ENCODE measurements around the gene GALNT9. TPM values are rescaled to one million over a fixed set of nuclear protein-coding genes. Genes with fewer than 3 reads are reported as not detected.
A peak's percentile ranks its signal among the peaks of the same experiment; 100 is the strongest.

Gene GALNT9
- total and polyA plus RNA-seq, 2 donors (not counting 1 experiment from before 2014, with no cell fraction given): 0.71 to 2.4 TPM

- DNase-seq: no peak
- 60% methylated on average over 10 of the region's 16 CpGs for WGBS (ENCODE audit: insufficient coverage)
Observed at GRCh38 chr12:132185705-132186104, 143.7 kb downstream of the GALNT9 start.

More at GRCh38 chr12:132185705-132186104, 143.7 kb downstream of the GALNT9 start:
- Histone ChIP-seq H3K27ac (ENCODE audit: low read length in 2 of 2) (no peak overlapping the region), H4K20me1 (ENCODE audit: control insufficient read depth, insufficient read depth, low read length, poor library complexity, severe bottlenecking) (no peaks in the 10 kb centered on the region), H3K4me3 (ENCODE audit: control extremely low read depth in 1 of 5, extremely low read depth in 1 of 5, insufficient read depth in 1 of 5, low read depth in 2 of 5, low read length in 4 of 5) (peak overlapping the region in 1 of 5 experiments; percentile 1), H3K4me1 (ENCODE audit: control insufficient read depth in 2 of 2, insufficient read depth in 2 of 2, low read length in 2 of 2) (peaks cover 27 to 36% of the 10 kb centered on the region in 2 donors), H3K27me3 (replicated peaks in 1 of 4; ENCODE audit: control extremely low read depth in 1 of 4, control insufficient read depth in 3 of 4, insufficient read depth in 4 of 4, low read length in 3 of 4) (no peaks in the 10 kb centered on the region), H3K4me2 (replicated peaks; ENCODE audit: low read depth, low read length, poor library complexity, severe bottlenecking) (peak overlapping the region; percentile 46), H3K36me3 (replicated peaks in 1 of 2; ENCODE audit: control extremely low read depth in 1 of 2, control insufficient read depth in 1 of 2, extremely low read depth in 1 of 2, insufficient read depth in 2 of 2, low read length in 1 of 2) (no peaks in the 10 kb centered on the region), H2AFZ (ENCODE audit: insufficient read depth, low read depth, low read length, poor library complexity, severe bottlenecking) (peak overlapping the region; percentile 45), H3K79me2 (ENCODE audit: control insufficient read depth, insufficient read depth, low read length) (no peaks in the 10 kb centered on the region), H3K9me3 (ENCODE audit: control extremely low read depth in 1 of 3, control insufficient read depth in 2 of 3, insufficient read depth in 1 of 3, low read length in 2 of 3) (peaks cover 0 to 74% (median 0%) of the 10 kb centered on the region in 3 donors), H3K9ac (ENCODE audit: low read length) (no peak overlapping the region)
- TF ChIP-seq EZH2 (IDR thresholded peaks at IDR 0.05; ENCODE audit: borderline replicate concordance, insufficient read depth, low read depth, low read length, poor library complexity, severe bottlenecking): no peak
- TF ChIP-seq CTCF (IDR thresholded peaks at IDR 0.05): no peak
- Mint-ChIP-seq H3K9me3 (ENCODE audit: insufficient read depth) (peaks cover 6% of the 10 kb centered on the region), H3K4me3 (no peak overlapping the region), H3K27ac (no peak overlapping the region), H3K4me1 (peaks cover 11% of the 10 kb centered on the region), H3K27me3 (peaks cover 4% of the 10 kb centered on the region)
- POLR2A ChIA-PET: no interaction called here
- CTCF ChIA-PET: no interaction called here
- intact Hi-C loops (cut with micrococcal nuclease): no loop called here
- no peak for ATAC-seq (ENCODE audit: low read depth)

All from B cell (primary cell).